ENCODE measurements around the gene SRC.

Gene SRC

GRCh38 chr20:37353285-37353849 is 7.4 kb downstream of the SRC start:
- no peaks in the 10 kb centered on the region for H3K9me2 ChIP-seq (ENCODE audit: low read depth, low read length)
- no peak overlapping the region for H3K4me2 ChIP-seq (ENCODE audit: low read length)
- no peak overlapping the region for H3K4me3 ChIP-seq (ENCODE audit: low read depth, low read length, poor library complexity, severe bottlenecking)
- H3K27me3 ChIP-seq (ENCODE audit: insufficient read depth, low read length), result peaks cover 4% of the 10 kb centered on the region
- no peaks in the 10 kb centered on the region for H3F3A ChIP-seq (ENCODE audit: insufficient read depth, low read length)
- no peaks in the 10 kb centered on the region for H3K36me3 ChIP-seq (ENCODE audit: insufficient read depth, low read length)
- no peak for TF ChIP-seq CTCF (IDR thresholded peaks at IDR 0.05; ENCODE audit: low read length)
- no peak for TF ChIP-seq EZH2 (IDR thresholded peaks at IDR 0.05; ENCODE audit: borderline replicate concordance, low read length)
- no peak overlapping the region for H3K27ac ChIP-seq (ENCODE audit: low read depth, low read length, poor library complexity, severe bottlenecking)
- no peak overlapping the region for H3K9ac ChIP-seq (ENCODE audit: low read length)
- no peaks in the 10 kb centered on the region for H3K4me1 ChIP-seq (ENCODE audit: insufficient read depth, low read length, severe bottlenecking)
- H3K9me3 ChIP-seq (ENCODE audit: low read length), result no peaks in the 10 kb centered on the region
- H3K79me2 ChIP-seq (ENCODE audit: insufficient read depth, low read length), result no peaks in the 10 kb centered on the region
- no peaks in the 10 kb centered on the region for H4K20me1 ChIP-seq (ENCODE audit: insufficient read depth, low read length)
- no peak overlapping the region for H2AFZ ChIP-seq (ENCODE audit: low read length)

- Histone ChIP-seq H3K79me2 (ENCODE audit: insufficient read depth, low read length) (no peaks in the 10 kb centered on the region), H3K4me2 (ENCODE audit: low read length) (no peak overlapping the region)
- TF ChIP-seq CTCF (IDR thresholded peaks at IDR 0.05; ENCODE audit: low read length) (no peak), EZH2 (IDR thresholded peaks at IDR 0.05; ENCODE audit: borderline replicate concordance, low read length) (no peak)
These were observed 8.6 kb downstream of the SRC start for GRCh38 chr20:37354210-37355195.

GRCh38 chr20:37355252-37356180 is 9.6 kb downstream of the SRC start:
- H3K9me3 ChIP-seq (ENCODE audit: low read length), result no peaks in the 10 kb centered on the region
- H2AFZ ChIP-seq (ENCODE audit: low read length), result no peak overlapping the region
- TF ChIP-seq EZH2 (IDR thresholded peaks at IDR 0.05; ENCODE audit: borderline replicate concordance, low read length) (no peak), CTCF (IDR thresholded peaks at IDR 0.05; ENCODE audit: low read length) (no peak)
- no peak overlapping the region for H3K4me3 ChIP-seq (ENCODE audit: low read depth, low read length, poor library complexity, severe bottlenecking)
- no peak overlapping the region for H3K4me2 ChIP-seq (ENCODE audit: low read length)
- peaks cover 4% of the 10 kb centered on the region for H3K27me3 ChIP-seq (ENCODE audit: insufficient read depth, low read length)
- H3K9ac ChIP-seq (ENCODE audit: low read length), result no peak overlapping the region
- H3K4me1 ChIP-seq (ENCODE audit: insufficient read depth, low read length, severe bottlenecking), result no peaks in the 10 kb centered on the region
- H3K27ac ChIP-seq (ENCODE audit: low read depth, low read length, poor library complexity, severe bottlenecking), result no peak overlapping the region
- no peaks in the 10 kb centered on the region for H3K79me2 ChIP-seq (ENCODE audit: insufficient read depth, low read length)
- H3K36me3 ChIP-seq (ENCODE audit: insufficient read depth, low read length), result no peaks in the 10 kb centered on the region
- no peaks in the 10 kb centered on the region for H3F3A ChIP-seq (ENCODE audit: insufficient read depth, low read length)
- no peaks in the 10 kb centered on the region for H3K9me2 ChIP-seq (ENCODE audit: low read depth, low read length)
- no peaks in the 10 kb centered on the region for H4K20me1 ChIP-seq (ENCODE audit: insufficient read depth, low read length)

More at GRCh38 chr20:37354210-37355195, 8.6 kb downstream of the SRC start:
- no peak overlapping the region for H3K27ac ChIP-seq (ENCODE audit: low read depth, low read length, poor library complexity, severe bottlenecking)
- H3K27me3 ChIP-seq (ENCODE audit: insufficient read depth, low read length), result peaks cover 4% of the 10 kb centered on the region
- no peaks in the 10 kb centered on the region for H3K9me3 ChIP-seq (ENCODE audit: low read length)
- no peaks in the 10 kb centered on the region for H3K4me1 ChIP-seq (ENCODE audit: insufficient read depth, low read length, severe bottlenecking)
- H3K9ac ChIP-seq (ENCODE audit: low read length), result no peak overlapping the region
- H3K9me2 ChIP-seq (ENCODE audit: low read depth, low read length), result no peaks in the 10 kb centered on the region
- no peaks in the 10 kb centered on the region for H3K36me3 ChIP-seq (ENCODE audit: insufficient read depth, low read length)
- H4K20me1 ChIP-seq (ENCODE audit: insufficient read depth, low read length), result no peaks in the 10 kb centered on the region
- no peak overlapping the region for H3K4me3 ChIP-seq (ENCODE audit: low read depth, low read length, poor library complexity, severe bottlenecking)
- H2AFZ ChIP-seq (ENCODE audit: low read length), result no peak overlapping the region
- H3F3A ChIP-seq (ENCODE audit: insufficient read depth, low read length), result no peaks in the 10 kb centered on the region

Data from OCI-LY1 (cell line).